HAP-1 (cell line): ENCODE measurements around the gene ELMOD3.
"Not testable (repeated sequence)": the region's sequence is repeated elsewhere in the genome, so short reads cannot be mapped to it uniquely, and the experiment has no call there.

Experiments used
- DNase-seq, 2 experiments: peaks; one replicate each; pipeline ENCODE4 v3.0.0-alpha.2; 2016 to 2020; ENCODE audit warnings: low spot score in 2 of 2
- H3K27me3 ChIP-seq: fragments of 250-450 bp; sonication (Bioruptor Pico); 2 replicates; pipeline ENCODE4 v1.5.1; 2020; ENCODE audit warnings: low read depth, mild to moderate bottlenecking, moderate library complexity
- H3K36me3 ChIP-seq: fragments of 250-450 bp; sonication (Bioruptor Pico); replicated peaks from 2 replicates; pipeline ENCODE4 v1.5.1; 2020; ENCODE audit warnings: mild to moderate bottlenecking
- H3K4me1 ChIP-seq: fragments of 250-450 bp; sonication (Bioruptor Pico); 2 replicates; pipeline ENCODE4 v1.5.1; 2020; ENCODE audit warnings: mild to moderate bottlenecking
- H3K4me3 ChIP-seq: fragments of 250-450 bp; sonication (Bioruptor Pico); 2 replicates; pipeline ENCODE4 v1.5.1; 2020; ENCODE audit warnings: mild to moderate bottlenecking, moderate library complexity
- H3K9me3 ChIP-seq: fragments of 250-450 bp; sonication (Bioruptor Pico); 2 replicates; pipeline ENCODE4 v1.5.1; 2020; ENCODE audit warnings: mild to moderate bottlenecking, moderate library complexity
- in situ Hi-C: fragments of 300-500 bp; cut with MboI; formaldehyde crosslinking; loops from 3 replicates; pipeline ENCODE4 v1.14.3; 2020; ENCODE audit warnings: low sequenced_read_pairs, inconsistent platforms, mixed read lengths

The ELMOD3 gene

DNA sequence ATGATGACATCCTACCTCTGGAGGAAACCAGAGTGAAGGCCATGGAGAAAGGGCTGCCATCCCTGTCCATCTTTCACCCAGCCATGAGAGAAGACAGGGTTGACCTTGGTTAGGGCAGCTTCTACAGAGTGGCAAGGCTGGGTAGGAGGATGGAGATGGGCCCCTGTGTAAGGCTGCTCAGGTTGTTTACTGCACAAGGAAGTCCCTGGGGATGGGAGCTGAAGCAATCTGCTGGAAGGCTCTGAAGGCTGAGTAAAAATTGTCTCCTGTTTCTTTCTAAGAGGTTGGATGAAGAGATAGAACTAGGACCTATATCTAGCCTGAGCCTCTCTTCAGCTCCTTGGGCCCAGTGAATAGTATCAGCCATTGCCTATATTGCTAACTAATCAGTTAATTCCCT, 14.4 kb downstream of the ELMOD3 start:
- no peaks in the 10 kb centered on the region for H3K27me3 ChIP-seq
- H3K9me3 ChIP-seq: no peaks in the 10 kb centered on the region
- in situ Hi-C loops: no loop called here
- DNase-seq: no peak
- no peak overlapping the region for H3K4me3 ChIP-seq
- H3K4me1 ChIP-seq: no peaks in the 10 kb centered on the region
- no peaks in the 10 kb centered on the region for H3K36me3 ChIP-seq

DNA sequence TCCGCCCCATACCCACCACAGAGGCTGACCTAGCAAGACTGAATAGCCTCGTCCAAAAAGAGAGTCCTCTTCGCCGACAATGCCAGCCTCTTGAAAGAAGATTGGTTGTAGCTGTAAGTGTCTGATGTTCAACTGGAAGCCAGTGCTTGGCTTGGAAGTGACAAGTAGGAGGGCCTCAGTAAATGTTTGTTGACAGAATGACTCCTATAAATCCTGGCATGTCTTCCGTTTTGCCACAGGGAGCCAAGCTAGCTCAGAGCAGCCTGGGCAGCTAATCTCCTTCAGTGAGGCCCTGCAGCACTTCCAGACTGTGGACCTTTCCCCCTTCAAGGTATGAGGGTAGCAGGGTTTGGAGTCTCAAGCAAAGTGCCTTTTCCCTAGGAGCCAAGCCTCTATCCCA, 14.9 kb downstream of the ELMOD3 start:
- Histone ChIP-seq H3K4me1 (no peaks in the 10 kb centered on the region), H3K27me3 (no peaks in the 10 kb centered on the region), H3K36me3 (no peaks in the 10 kb centered on the region), H3K4me3 (no peak overlapping the region), H3K9me3 (no peaks in the 10 kb centered on the region)
- no peak for DNase-seq
- in situ Hi-C loops: no loop called here

DNA sequence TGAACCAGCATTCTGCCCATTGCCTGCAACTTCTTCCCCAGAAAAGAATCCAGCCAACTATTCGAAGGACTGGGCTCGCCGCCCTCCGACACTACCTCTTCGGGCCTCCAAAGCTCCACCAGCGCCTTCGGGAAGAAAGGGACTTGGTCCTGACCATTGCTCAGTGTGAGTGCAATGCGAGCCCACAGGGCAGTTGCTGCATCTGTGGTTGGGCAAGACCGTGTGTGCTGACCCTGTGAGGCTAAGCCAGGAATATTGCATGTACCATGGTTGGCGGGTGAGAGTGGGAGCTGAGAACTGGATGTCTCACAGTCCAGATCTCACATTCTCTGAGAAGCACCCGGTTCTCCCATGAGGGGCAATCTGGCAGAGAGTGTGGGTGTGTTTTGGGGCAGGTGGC, 16.5 kb downstream of the ELMOD3 start:
- Histone ChIP-seq H3K9me3 (no peaks in the 10 kb centered on the region), H3K27me3 (no peaks in the 10 kb centered on the region), H3K4me3 (no peak overlapping the region), H3K36me3 (no peaks in the 10 kb centered on the region), H3K4me1 (no peaks in the 10 kb centered on the region)
- in situ Hi-C loops: no loop called here
- DNase-seq: no peak

DNA sequence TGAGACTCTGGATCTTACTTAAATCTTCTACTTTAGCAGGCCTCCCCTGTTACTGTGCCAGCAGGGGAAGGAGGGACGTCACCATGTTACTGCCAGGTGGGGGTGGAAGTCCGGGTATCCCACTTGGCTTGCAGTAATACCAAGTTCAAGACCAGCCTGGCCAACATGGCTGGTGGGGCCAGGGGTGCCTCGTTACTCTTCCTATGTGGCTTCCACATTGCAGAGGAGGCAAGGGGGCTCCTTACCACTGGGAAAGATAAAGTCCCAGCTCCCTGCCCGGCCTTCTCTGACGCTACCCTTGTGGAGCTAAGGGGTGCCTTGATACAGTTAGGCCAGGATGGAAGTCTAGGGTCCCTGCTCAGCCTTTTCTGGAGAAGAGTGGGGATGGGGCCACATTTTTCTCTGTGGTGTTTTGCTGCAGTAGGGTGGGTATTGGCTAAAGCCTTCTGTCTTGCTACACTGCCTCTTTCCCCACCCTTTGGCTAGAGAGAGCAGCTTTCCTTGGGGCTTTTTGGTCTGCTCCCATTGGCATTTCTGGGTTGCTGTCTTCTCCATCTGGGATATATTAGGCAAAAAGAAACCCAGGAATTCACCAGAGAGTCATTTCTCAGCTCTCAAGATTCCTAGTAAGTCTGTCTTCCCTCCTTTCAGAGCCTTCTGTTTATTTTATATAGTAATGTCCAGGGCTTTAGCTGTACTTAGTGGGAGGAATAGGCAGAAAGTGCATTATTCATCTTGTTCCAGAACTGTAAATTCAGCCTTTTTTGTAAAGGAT, 21.9 kb downstream of the ELMOD3 start:
- no peaks in the 10 kb centered on the region; the same call in 1 of the 2 replicates for H3K4me1 ChIP-seq
- H3K4me3 ChIP-seq: no peak overlapping the region
- H3K27me3 ChIP-seq: no peaks in the 10 kb centered on the region
- in situ Hi-C loops: no loop called here
- DNase-seq: no peak
- H3K36me3 ChIP-seq: peaks cover 8% of the 10 kb centered on the region
- no peaks in the 10 kb centered on the region for H3K9me3 ChIP-seq

DNA sequence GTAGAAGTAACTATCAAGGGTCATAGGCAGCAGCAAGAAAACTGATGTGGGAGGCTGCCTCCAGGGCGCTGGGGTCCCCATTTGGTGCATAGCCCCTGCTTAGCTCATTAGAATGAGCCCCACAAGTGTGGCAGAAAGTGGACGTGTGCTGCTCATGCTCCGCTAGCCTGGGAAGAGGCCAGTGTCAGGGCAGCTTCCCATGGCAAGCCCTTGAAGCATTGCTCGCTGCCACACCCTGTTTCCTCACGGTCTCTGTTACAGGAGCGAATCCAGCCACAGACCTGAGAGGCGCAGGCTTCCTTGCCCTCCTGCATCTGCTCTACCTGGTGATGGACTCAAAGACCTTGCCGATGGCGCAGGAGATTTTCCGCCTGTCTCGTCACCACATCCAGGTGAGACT, 22.5 kb downstream of the ELMOD3 start:
- H3K4me1 ChIP-seq: no peaks in the 10 kb centered on the region; the same call in 1 of the 2 replicates
- H3K4me3 ChIP-seq: no peak overlapping the region
- no peaks in the 10 kb centered on the region for H3K9me3 ChIP-seq
- no peak for DNase-seq
- H3K27me3 ChIP-seq: no peaks in the 10 kb centered on the region
- in situ Hi-C loops: no loop called here
- peaks cover 8% of the 10 kb centered on the region for H3K36me3 ChIP-seq

DNA sequence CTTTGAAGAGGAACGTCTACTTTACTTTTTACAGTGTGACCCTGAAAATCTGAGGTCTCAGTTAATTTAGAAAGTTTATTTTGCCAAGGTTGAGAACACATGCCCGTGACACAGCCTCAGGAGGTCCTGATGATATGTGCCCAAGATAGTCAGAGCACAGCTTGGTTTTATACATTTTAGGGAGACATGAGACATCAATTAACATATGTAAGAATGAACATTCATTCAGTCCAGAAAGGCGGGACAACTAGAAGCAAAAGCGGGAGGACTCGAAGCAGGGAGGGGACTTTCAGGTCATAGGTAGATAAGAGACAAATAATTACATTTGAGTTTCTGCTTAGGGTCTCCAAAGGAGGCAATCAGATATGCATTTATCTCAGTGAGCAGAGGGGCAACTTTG, 23.7 kb downstream of the ELMOD3 start:
- no peaks in the 10 kb centered on the region for H3K27me3 ChIP-seq
- no peak for DNase-seq
- H3K4me3 ChIP-seq: no peak overlapping the region
- H3K4me1 ChIP-seq: no peaks in the 10 kb centered on the region; the same call in 1 of the 2 replicates
- H3K36me3 ChIP-seq: peaks cover 8% of the 10 kb centered on the region
- no peaks in the 10 kb centered on the region for H3K9me3 ChIP-seq
- in situ Hi-C loops: no loop called here

DNA sequence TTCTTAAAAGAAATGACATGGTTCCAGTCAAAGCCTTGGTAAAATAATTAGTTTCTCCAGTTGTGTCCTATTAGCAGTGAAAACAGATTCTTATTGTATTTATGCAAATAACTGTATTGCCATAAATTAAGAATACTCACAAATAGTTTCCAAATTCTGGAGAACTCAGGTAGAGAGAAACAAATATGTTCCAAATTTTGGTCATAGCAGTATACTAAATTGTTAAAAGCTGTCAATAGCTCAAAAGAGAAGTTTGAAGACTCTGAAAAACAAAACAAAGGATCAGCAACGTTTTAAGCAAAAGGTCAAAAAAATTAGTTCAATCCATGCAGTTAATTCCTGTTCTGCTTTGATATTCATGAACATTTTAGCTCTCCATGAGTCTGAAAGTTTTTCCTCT, 25.5 kb downstream of the ELMOD3 start:
- Histone ChIP-seq H3K27me3 (no peaks in the 10 kb centered on the region), H3K9me3 (no peaks in the 10 kb centered on the region), H3K4me3 (no peak overlapping the region), H3K36me3 (peaks cover 8% of the 10 kb centered on the region), H3K4me1 (no peaks in the 10 kb centered on the region; the same call in 1 of the 2 replicates)
- in situ Hi-C loops: no loop called here
- DNase-seq: no peak

DNA sequence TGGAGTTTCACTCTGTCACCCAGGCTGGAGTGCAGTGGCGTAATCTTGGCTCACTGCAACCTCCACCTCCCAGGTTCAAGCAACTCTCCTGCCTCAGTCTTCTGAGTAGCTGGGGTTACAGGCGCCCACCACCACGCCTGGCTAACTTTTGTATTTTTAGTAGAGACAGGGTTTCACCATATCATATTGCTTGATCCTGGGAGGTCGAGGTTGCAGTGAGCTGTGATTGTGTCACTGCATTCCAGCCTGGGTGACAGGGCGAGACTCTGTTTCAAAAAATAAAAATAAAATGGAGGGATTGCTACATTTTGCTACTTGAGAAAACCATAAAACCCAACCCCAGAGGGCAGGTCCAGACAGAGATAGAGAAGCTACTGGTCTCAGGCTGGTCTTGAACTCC, 28.6 kb downstream of the ELMOD3 start:
- H3K9me3 ChIP-seq, H3K4me3 ChIP-seq, H3K27me3 ChIP-seq, H3K36me3 ChIP-seq, H3K4me1 ChIP-seq, DNase-seq, in situ Hi-C loops: not testable (repeated sequence)

DNA sequence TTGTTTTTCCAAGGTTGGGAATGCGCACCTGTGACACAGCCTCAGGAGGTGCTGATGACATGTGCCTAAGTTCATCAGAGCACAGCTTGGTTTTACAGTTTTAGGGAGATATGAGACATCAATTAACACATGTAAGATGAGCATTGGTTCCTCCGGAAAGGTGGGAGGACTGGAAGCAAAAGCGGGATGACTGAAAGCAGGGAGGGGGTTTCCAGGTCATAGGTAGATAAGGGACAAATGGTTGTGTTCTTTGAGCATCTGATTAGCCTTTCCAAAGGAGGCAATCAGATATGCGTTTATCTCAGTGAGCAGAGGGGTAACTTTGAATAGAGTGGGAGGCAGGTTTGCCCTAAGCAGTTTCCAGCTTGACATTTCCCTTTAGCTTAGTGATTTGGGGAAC, 29.3 kb downstream of the ELMOD3 start:
- no peak for DNase-seq
- Histone ChIP-seq H3K9me3 (no peaks in the 10 kb centered on the region), H3K4me1 (peaks cover under 1% of the 10 kb centered on the region; the same call in 1 of the 2 replicates), H3K4me3 (no peak overlapping the region), H3K27me3 (no peaks in the 10 kb centered on the region), H3K36me3 (peaks cover 9% of the 10 kb centered on the region; the same call in 1 of the 2 replicates)
- in situ Hi-C loops: no loop called here

DNA sequence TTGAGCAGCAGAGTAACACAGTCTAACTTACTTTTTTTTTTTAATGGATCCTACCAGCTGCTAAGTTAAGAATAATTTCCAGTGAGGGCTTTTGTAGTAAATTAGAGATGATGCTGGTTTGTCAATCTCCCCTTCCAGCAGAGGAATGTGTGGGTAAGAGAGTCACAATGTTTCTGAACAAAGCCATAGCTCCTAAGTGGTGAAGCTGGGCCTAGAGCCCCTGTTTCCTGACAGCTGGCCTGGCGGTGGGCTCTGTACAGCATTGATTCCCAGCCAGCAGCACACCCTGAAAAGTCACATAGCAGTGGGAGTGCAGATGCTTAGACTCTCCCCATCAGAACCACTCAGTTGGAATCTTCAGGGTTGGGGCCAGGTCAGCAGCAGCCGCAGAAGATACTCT, 31.2 kb downstream of the ELMOD3 start:
- DNase-seq: no peak
- in situ Hi-C loops: no loop called here
- no peaks in the 10 kb centered on the region for H3K27me3 ChIP-seq
- H3K4me1 ChIP-seq: peaks cover 4% of the 10 kb centered on the region; the same call in 1 of the 2 replicates
- peaks cover 4% of the 10 kb centered on the region; the same call in 1 of the 2 replicates for H3K36me3 ChIP-seq
- H3K9me3 ChIP-seq: no peaks in the 10 kb centered on the region
- no peak overlapping the region for H3K4me3 ChIP-seq

DNA sequence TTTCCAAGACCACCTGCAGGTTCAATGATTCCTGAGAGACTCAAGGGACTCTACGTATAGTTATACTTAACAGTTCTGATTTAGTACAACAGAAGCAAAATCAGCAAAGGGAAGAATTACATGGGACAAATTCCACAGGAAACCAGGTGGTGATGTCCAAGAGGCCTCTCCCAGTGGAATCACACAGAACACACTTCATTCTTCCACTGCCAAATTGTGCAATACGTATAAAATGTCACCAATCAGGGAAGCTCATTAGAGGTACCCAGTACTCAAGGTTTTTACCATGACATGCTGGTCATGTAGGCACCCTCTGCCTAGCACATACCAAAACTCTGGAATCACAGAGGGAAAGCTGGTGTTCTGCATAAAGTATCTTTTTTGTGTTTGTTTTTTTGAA, 33.2 kb downstream of the ELMOD3 start:
- Histone ChIP-seq H3K4me3 (no peak overlapping the region), H3K27me3 (no peaks in the 10 kb centered on the region), H3K4me1 (peaks cover 4% of the 10 kb centered on the region; the same call in 1 of the 2 replicates), H3K9me3 (no peaks in the 10 kb centered on the region), H3K36me3 (peaks cover 4% of the 10 kb centered on the region)
- in situ Hi-C loops: no loop called here
- DNase-seq: no peak

DNA sequence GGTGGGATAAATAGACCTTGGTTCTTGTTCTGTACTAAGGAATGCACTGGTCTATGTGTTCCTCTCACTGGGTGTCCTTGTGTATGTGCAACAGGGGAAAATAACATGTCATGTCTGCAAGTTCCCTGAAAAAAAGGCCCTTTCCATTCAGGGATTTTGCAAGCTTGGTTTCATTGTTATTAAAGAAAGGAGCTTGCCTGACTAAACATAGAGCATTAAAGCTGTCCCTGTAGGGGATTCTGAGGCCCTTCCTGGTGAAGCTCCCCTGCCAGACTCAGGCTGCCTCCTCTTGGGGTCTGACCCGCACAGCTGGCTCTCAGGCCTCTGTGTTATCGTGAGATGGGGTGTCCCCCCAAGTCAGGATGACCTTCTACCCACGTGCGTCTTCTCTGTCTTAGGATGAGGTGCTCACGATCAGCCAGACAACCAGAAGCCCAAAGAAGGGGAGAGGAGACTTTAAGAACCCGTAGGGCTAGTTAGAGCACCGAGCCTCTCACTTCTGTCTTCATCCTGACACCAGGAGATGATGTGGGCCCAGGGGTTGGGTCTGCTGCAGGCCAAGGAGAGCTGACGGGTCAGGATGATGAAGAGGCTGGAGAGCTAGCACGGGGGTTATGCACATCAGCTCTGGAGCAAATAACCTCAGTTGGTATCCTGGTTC, 34.4 kb downstream of the ELMOD3 start:
- Histone ChIP-seq H3K4me1 (peaks cover 4% of the 10 kb centered on the region; the same call in 1 of the 2 replicates), H3K27me3 (no peaks in the 10 kb centered on the region), H3K9me3 (no peaks in the 10 kb centered on the region), H3K36me3 (peaks cover 4% of the 10 kb centered on the region), H3K4me3 (no peak overlapping the region)
- DNase-seq: peak in 1 of 2 experiments; percentile 2
- in situ Hi-C loops: no loop called here

DNA sequence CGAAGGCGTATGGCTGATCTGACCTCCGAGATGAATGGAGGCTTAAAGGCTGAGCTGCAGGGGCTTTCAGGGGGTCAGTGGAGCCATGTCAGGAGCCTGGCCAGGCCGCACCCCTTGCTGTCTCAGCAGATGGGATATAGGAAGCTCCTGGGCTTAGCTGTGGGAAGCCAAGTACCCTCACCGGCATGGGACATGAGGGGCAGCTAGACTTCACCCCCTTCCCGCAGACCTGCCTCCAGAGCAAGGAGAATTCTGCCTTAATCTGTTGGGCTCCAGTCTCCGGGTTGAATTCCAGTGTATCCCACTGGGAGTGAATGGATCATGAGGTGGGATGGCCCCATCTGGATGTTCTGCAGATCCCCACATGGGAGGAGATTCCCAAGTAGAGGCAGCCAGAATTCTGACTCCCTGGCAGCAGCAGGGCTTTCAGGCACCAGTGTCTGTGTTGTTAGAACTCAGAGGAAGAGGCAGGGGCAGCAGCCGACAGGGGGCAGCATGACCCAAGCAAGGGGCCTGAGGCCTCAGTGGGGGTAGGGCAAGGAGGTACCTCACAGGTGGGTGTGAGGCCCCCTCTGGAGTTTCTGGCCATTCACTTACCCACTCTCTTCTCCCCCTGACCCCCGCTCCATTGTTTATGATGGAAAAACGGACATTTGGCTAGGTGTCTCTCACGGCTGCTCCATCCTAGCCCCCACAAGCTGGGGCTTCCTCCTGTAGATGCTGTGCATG, 36.5 kb downstream of the ELMOD3 start:
- DNase-seq: peak; percentile 27 to 81
- Histone ChIP-seq H3K4me3 (no peak overlapping the region), H3K9me3 (no peaks in the 10 kb centered on the region), H3K27me3 (no peaks in the 10 kb centered on the region), H3K4me1 (peaks cover 4% of the 10 kb centered on the region; the same call in 1 of the 2 replicates), H3K36me3 (peaks cover 4% of the 10 kb centered on the region)
- in situ Hi-C loops: no loop called here

DNA sequence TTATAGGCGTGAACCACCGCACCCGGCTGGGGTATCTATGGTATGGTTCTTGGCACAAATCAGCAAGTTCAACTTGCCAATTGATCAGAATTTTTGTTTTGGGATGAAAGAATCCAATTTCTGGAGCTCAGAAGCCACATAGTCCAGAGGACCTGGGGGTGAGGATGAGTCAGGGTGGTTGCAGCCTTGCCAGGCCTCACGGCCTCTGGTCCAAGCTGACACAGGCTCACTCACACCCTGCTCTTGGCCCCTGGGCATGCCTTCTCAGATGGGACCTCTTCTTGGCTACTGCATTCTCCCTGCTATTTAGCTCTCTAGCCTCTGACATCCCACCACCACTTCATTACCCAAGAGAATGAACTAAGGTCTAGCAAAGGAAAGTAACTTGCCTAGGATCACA, 39.3 kb downstream of the ELMOD3 start:
- no peak overlapping the region for H3K4me3 ChIP-seq
- no peaks in the 10 kb centered on the region for H3K9me3 ChIP-seq
- in situ Hi-C loops: no loop called here
- H3K4me1 ChIP-seq: peaks cover 4% of the 10 kb centered on the region; the same call in 1 of the 2 replicates
- DNase-seq: no peak
- no peaks in the 10 kb centered on the region; the same call in 1 of the 2 replicates for H3K36me3 ChIP-seq
- no peaks in the 10 kb centered on the region for H3K27me3 ChIP-seq
